Activated naive CD8-positive, alpha-beta T cell treated with anti-CD3 and anti-CD28 coated beads, Interleukin-2, amount 50 U/mL, for 24 hours (primary cell): ENCODE results near the gene ZNF70.
A peak's percentile ranks its signal among the peaks of the same experiment; 100 is the strongest.
"Not testable (repeated sequence)": the region's sequence is repeated elsewhere in the genome, so short reads cannot be mapped to it uniquely, and the experiment has no call there.

ENCODE experiments used
- ATAC-seq: fragments of 150-1000 bp; cut with Tn5 transposase; one replicate; pipeline ENCODE4 v1.10.0; 2021
- DNase-seq: peaks from one replicate; pipeline ENCODE4 v3.0.0; 2021
- H3K27ac Mint-ChIP-seq: one replicate; pipeline ENCODE4 v1.8.0; 2021; ENCODE audit warnings: mild to moderate bottlenecking, mixed read lengths
- H3K27me3 Mint-ChIP-seq: one replicate; pipeline ENCODE4 v1.8.0; 2021; ENCODE audit warnings: mixed read lengths
- H3K36me3 Mint-ChIP-seq: one replicate; pipeline ENCODE4 v1.8.0; 2021; ENCODE audit warnings: low read depth, mixed read lengths
- H3K4me1 Mint-ChIP-seq: one replicate; pipeline ENCODE4 v1.8.0; 2021; ENCODE audit warnings: mixed read lengths
- H3K4me3 Mint-ChIP-seq: one replicate; pipeline ENCODE4 v1.8.0; 2021; ENCODE audit warnings: mild to moderate bottlenecking, moderate library complexity, mixed read lengths
- H3K9me3 Mint-ChIP-seq: one replicate; pipeline ENCODE4 v1.8.0; 2021; ENCODE audit warnings: mixed read lengths

ZNF70 gene

DNA sequence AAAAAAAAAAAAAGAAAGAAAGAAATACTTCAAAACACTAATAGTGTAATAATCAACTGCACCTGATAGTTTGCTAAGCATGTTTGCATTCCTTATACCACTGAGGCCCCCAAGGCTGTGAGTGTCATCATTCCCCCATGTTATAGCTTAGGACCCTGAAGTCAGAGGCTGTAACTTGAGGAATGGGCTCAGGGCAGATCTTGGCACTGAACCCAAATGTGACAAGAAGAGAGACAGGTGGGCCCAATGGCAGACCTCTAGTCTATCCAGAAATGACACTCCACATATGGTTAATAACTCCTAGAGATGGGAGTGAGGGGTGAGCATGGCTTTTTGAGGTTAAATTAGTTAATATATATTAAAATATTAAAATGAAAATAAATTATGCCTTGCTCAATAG lies 13.2 kb downstream of the ZNF70 start:
- no peak for ATAC-seq
- H3K4me3 Mint-ChIP-seq, result no peak overlapping the region
- DNase-seq, result no peak
- H3K27me3 Mint-ChIP-seq, result no peaks in the 10 kb centered on the region
- no peaks in the 10 kb centered on the region for H3K9me3 Mint-ChIP-seq
- no peak overlapping the region for H3K27ac Mint-ChIP-seq
- no peaks in the 10 kb centered on the region for H3K36me3 Mint-ChIP-seq
- no peaks in the 10 kb centered on the region for H3K4me1 Mint-ChIP-seq

DNA sequence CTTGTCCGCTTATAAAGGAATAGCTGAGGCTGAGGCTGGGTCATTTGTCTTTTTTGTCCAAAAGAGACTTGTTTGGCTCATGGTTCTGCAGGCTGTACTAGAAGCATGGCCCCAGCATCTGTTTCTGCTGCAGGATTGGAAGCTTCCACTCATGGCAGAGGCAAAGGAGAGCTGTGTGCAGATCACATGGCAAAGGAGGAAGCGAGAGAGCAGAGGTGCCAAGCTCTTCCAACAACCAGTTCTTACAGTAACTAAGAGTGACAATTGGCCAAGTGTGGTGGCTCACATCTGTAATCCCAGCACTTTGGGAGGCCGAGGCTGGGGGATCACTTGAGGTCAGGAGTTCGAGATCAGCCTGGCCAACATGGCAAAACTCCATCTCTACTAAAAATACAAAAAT lies 22.8 kb downstream of the ZNF70 start:
- DNase-seq, ATAC-seq, H3K27ac Mint-ChIP-seq, H3K27me3 Mint-ChIP-seq, H3K9me3 Mint-ChIP-seq, H3K36me3 Mint-ChIP-seq, H3K4me3 Mint-ChIP-seq, H3K4me1 Mint-ChIP-seq: not testable (repeated sequence)

DNA sequence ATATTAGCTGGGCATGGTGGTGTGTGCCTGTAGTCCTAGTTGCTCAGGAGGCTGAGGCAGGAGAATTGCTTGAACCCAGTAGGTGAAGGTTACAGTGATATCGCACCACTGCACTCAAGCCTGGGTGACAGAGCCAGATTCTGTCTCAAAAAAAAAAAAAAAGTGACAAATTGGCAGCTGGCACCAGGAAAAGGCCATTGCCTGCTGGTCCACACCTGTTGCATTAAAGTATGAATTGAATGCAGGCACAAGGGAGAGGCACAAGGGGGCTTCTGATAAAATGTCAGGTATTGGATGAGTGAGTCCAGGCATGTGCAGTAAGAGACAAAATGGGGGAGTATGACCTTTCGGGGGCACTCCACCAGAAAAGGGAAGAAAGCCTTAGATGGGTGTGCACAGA lies 28.2 kb downstream of the ZNF70 start:
- Mint-ChIP-seq H3K27me3 (no peaks in the 10 kb centered on the region), H3K9me3 (no peaks in the 10 kb centered on the region), H3K4me1 (no peaks in the 10 kb centered on the region), H3K36me3 (no peaks in the 10 kb centered on the region), H3K27ac (no peak overlapping the region), H3K4me3 (no peak overlapping the region)
- no peak for ATAC-seq
- DNase-seq, result no peak

DNA sequence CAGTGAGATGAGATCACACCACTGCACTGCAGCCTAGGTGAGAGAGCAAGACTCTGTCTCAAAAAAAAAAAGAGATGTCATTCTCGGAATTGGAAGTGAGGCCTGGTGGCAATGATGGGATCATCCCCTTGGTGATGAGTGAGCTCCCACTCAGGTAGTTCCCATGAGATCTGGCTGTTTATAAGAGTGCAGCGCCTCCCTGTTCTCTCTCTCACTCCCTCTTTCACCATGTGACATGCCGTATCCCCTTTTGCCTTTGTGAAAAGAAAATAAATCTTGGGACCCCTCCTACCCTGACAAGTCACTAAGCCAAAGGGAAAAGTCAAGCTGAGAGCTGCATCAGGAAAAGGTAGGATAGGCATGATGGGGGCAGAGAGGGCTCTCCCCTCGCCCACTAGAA lies 28.8 kb downstream of the ZNF70 start:
- no peak overlapping the region for H3K27ac Mint-ChIP-seq
- ATAC-seq (no peak), DNase-seq (no peak)
- H3K27me3 Mint-ChIP-seq, result no peaks in the 10 kb centered on the region
- H3K9me3 Mint-ChIP-seq, result no peaks in the 10 kb centered on the region
- no peaks in the 10 kb centered on the region for H3K36me3 Mint-ChIP-seq
- H3K4me1 Mint-ChIP-seq, result peaks cover 4% of the 10 kb centered on the region
- H3K4me3 Mint-ChIP-seq, result no peak overlapping the region

DNA sequence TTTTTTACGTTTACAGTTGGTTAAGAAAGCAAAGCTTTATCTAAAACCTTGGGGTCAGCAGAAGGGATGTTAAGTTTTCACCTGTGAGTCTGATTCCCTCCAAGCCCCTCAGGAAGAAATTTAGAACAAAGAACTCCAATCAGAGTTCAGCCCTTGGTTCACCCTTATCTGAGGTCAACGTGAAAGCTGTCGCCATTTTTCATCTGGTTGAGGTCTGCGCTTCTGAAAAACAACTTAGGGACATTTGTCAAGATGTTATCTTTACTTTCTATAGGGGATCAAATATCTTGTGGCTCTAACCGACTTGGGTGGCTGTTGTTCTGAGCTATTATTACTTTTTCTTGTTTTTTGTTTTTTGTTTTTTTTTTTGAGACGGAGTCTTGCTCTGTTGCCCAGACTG lies 30.1 kb downstream of the ZNF70 start:
- no peak for DNase-seq
- H3K27me3 Mint-ChIP-seq, result no peaks in the 10 kb centered on the region
- H3K27ac Mint-ChIP-seq, result no peak overlapping the region
- H3K9me3 Mint-ChIP-seq, result no peaks in the 10 kb centered on the region
- H3K36me3 Mint-ChIP-seq, result no peaks in the 10 kb centered on the region
- peaks cover 8% of the 10 kb centered on the region for H3K4me1 Mint-ChIP-seq
- ATAC-seq, result no peak
- H3K4me3 Mint-ChIP-seq, result no peak overlapping the region

DNA sequence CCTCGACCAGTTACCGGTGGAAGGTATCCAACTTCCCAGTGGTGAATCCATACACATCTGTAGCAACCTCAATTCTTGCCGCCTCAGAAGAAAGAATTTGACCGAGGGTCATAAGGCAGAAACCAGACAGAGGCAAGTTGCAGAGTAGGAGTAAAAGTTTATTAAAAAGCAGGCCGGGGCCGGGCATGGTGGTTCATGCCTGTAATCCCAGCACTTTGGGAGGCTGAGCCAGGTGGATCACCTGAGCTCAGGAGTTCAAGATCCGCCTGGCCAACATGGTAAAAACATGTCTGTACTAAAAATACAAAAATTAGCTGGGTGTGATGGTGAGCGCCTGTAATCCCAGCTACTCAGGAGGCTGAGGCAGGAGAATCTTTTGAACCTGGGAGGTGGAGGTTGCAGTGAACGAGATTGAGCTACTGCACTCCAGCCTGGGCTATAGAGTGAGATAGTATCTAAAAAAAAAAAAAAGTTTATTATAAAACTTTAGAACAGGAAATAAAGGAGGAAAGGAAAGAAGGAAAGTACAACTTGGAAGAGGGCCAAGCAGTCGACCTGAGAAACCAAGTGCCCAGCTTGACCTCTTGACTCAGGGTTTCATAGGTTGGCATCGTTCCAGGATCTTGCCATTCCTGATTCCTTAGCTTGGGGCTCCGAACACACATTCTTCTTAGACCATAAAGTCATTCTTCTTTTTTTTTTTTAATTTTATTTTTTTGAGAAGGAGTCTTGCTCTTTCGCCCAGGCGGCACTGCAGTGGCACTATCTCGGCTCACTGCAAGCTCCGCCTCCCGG lies 32.3 kb downstream of the ZNF70 start:
- no peak overlapping the region for H3K27ac Mint-ChIP-seq
- no peaks in the 10 kb centered on the region for H3K27me3 Mint-ChIP-seq
- DNase-seq, result no peak
- H3K36me3 Mint-ChIP-seq, result peaks cover 9% of the 10 kb centered on the region
- no peak for ATAC-seq
- H3K9me3 Mint-ChIP-seq, result no peaks in the 10 kb centered on the region
- H3K4me3 Mint-ChIP-seq, result no peak overlapping the region
- peaks cover 21% of the 10 kb centered on the region for H3K4me1 Mint-ChIP-seq

DNA sequence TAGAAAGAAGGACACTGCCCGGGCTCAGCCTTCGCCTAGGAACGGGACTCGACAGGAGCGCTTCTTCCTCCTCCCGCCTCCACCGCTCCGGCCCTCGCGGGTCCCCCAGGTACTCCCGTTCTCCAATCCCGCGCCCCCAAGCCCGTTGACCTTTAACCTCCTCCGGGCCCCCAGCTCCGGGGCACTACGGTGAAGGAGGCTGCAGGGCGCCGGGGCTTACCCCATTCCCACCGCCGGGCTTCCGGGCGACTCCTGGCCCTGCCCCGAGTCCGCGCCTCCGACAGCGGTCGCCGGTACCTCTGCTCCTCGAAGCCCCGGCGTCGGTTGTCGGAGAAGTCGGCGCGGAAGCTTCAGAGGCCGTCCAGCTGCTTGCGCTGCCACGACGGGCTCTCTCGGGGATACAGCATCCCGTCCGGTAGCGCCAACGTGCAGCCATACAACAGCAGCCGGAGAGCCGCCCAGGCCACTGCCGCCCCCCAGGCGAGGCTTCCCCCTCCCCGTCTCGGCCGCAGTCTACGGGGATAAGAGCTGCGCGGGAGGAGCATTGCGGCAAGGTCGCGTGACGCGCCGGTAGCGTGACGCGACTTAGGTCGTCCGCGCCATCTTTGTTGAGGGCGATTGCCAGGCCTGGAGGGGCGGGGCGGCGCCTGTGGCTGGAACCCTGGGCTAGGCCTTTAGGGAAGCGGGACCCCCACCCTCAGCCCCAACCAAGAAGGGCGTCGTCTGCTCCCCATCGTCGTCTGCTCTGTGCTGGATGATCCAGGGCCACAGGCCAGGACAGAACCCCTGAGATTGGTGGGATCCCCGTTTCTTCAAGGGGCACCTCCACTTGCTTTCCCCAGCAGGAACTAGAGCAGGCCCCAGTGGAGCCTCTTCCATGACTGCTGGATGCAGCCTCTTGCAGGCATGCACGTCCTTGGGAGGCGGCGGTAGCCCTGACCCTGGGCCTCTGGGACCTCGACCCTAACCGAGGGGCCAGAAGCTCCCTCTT lies 33.8 kb downstream of the ZNF70 start:
- ATAC-seq, result peak; percentile 85
- Mint-ChIP-seq H3K4me3 (peak overlapping the region; percentile 71), H3K27me3 (no peaks in the 10 kb centered on the region), H3K4me1 (peaks cover 22% of the 10 kb centered on the region), H3K9me3 (no peaks in the 10 kb centered on the region), H3K36me3 (peaks cover 9% of the 10 kb centered on the region), H3K27ac (peak overlapping the region; percentile 83)
- peak; percentile 85 for DNase-seq

DNA sequence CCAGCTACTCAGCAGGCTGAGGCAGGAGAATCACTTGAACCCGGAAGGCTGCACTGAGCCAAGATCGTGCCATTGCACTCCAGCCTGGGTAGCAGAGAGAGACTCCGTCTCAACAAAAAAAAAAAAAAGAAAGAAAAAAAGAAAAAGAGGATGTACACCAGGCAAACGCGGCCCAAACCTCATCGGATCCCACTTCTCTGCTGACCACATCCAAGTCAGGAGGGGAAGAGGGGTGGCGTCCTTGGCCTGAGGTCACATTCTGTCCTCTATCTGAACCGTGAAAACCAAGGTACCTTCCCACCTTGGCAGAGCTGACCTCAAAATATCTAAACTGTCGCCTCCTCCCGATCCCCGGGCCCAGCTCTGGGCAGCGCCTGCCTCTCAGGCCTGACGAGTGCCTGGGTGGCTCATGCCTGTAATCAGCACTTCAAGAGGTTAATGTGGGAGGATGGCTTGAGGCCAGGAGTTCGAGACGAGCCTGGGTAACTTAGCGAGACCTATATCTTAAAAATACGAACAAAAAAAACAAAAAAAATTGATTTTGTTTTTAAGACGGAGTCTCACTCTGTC lies 35.0 kb downstream of the ZNF70 start:
- H3K27ac Mint-ChIP-seq, result no peak overlapping the region
- no peaks in the 10 kb centered on the region for H3K27me3 Mint-ChIP-seq
- DNase-seq (no peak), ATAC-seq (no peak)
- peaks cover 22% of the 10 kb centered on the region for H3K4me1 Mint-ChIP-seq
- H3K9me3 Mint-ChIP-seq, result no peaks in the 10 kb centered on the region
- peaks cover 12% of the 10 kb centered on the region for H3K36me3 Mint-ChIP-seq
- H3K4me3 Mint-ChIP-seq, result peak overlapping the region; percentile 71

DNA sequence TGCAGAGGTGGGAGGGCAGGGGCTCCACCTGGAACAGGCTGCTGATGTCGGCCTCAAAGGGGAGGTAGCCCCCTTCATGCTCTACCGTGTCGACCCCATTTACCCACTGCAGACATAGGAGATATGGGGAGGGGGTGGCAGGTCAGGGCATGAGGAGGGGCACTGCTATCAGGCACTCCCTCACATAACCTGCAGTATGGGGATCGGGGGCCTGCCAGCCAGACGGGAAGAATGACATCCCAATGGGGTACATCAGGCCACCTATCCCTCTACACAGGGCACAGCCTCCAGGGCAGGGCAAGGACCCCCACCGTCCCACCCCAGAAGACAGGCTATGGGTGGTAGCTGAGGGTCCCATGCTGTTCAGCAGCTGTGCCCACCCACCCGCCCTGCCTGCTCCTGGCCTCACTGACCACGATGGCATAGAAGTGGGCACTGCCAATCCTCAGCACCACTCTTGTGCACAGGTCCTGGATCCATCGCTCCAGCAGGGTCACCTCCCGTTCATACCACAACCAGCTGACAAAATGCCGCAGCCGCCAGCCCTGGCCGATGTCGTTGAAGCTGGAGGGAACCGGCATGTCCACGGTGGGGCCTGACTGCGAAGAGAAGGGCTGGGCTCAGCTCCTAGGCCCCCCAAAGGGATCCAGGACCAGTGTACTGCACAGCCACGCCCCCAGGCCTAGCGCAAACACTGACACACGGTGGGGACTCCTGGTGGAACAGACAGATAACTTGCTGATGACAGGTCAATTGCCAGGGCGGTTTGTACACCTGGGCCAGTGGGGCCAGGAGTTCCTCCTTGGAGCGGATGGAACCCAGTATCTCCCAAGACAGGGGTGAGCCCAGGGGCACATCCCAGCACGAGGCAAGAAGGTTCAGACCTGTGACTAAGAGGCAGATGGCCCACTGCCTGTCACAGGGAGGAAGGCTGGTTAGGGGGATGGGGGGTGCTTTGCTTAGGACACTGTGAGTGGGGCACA lies 36.0 kb downstream of the ZNF70 start:
- Mint-ChIP-seq H3K4me3 (peak overlapping the region; percentile 71), H3K9me3 (no peaks in the 10 kb centered on the region), H3K4me1 (peaks cover 22% of the 10 kb centered on the region), H3K27ac (no peak overlapping the region), H3K36me3 (peaks cover 21% of the 10 kb centered on the region), H3K27me3 (no peaks in the 10 kb centered on the region)
- DNase-seq, result no peak
- ATAC-seq, result no peak

DNA sequence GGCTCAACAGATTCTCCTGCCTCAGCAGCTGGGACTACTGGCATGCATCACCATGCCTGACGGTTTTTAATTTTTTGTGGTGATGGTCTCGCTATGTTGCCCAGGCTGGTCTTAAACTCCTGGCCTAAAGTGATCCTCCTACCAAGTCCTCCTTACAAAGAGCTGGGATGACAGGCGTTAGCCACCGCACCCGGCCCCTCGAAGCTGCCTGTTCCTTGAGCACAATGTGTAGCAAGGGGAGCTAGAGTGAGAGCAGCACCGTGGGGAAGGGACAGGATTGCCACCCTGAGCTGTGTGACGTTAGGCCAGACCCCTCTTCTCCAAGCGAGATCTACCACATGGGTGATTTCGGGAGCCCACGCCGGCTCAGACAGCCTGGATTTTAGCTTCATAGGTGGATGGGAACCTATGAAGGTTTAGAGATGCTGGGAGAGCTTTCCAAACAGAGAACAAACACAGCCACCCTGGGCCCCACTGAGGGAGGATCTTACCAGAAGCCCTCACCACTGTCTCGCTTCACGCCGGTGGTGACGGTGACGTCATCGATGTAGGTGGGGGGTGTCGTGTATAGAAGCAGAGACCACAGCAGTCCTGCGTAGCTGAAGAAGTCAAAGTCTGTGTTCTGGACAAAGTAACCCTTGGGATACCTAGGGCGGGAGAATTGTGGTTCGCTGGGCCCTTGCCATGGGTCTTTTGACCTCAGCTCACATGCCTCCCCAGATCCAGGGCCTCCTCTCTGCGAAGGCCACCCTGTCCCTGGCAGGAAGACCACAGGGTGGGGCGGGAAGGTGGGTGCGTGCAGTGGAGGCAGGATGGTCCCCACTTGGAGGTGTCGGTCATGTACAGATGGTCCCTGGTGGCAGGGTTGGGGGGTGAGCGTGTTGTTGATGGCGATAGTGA lies 37.0 kb downstream of the ZNF70 start:
- no peak overlapping the region for H3K4me3 Mint-ChIP-seq
- DNase-seq, result peak; percentile 34
- no peak overlapping the region for H3K27ac Mint-ChIP-seq

DNA sequence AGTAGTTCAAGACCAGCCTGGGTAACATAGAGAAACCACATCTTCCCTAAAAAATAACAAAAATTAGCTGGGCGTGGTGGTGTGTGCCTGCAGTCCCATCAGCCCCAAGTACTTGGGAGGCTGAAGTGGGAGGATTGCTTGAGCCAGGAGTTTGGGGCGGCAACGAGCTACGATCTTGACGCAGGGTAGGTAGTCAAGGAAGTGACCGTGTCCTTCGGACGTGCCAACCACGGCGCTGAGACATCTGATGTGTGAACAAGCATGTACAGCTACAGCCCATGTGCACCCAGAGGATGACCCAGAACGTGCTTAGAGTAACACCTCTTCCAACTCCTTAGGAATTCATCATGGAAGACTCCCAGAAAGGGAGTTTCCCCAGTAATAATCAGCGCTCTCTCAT lies 38.7 kb downstream of the ZNF70 start:
- Mint-ChIP-seq H3K27ac (no peak overlapping the region), H3K27me3 (no peaks in the 10 kb centered on the region), H3K4me1 (peaks cover 43% of the 10 kb centered on the region), H3K36me3 (peaks cover 45% of the 10 kb centered on the region), H3K9me3 (no peaks in the 10 kb centered on the region), H3K4me3 (no peak overlapping the region)
- no peak for DNase-seq
- no peak for ATAC-seq

More for the DNA sequence above, 37.0 kb downstream of the ZNF70 start:
- Mint-ChIP-seq H3K36me3 (peaks cover 31% of the 10 kb centered on the region), H3K4me1 (peaks cover 32% of the 10 kb centered on the region), H3K9me3 (no peaks in the 10 kb centered on the region), H3K27me3 (no peaks in the 10 kb centered on the region)
- ATAC-seq, result no peak

DNA sequence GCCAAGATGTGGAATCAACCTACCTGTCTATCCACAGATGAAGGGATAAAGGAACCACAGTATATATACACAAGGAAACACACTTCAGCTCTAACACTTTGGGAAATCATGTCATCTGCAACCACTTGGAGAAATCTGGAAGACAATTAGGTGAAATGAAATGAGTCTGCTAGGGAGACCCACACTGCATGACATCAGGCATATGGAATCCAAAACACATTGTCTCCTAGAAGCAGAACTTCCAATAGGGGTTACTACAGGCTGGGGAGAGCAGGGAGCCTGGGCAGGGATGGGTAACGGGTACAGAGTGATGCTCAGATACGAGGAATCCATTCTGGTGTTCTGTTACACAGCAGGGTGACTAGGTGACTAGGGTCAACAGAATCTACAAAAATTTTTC lies 41.8 kb downstream of the ZNF70 start:
- peak overlapping the region; percentile 36 for H3K27ac Mint-ChIP-seq
- DNase-seq (no peak), ATAC-seq (no peak)
- H3K27me3 Mint-ChIP-seq, result no peaks in the 10 kb centered on the region
- H3K9me3 Mint-ChIP-seq, result no peaks in the 10 kb centered on the region
- H3K4me3 Mint-ChIP-seq, result no peak overlapping the region
- peaks cover 57% of the 10 kb centered on the region for H3K4me1 Mint-ChIP-seq
- H3K36me3 Mint-ChIP-seq, result peaks cover 74% of the 10 kb centered on the region

DNA sequence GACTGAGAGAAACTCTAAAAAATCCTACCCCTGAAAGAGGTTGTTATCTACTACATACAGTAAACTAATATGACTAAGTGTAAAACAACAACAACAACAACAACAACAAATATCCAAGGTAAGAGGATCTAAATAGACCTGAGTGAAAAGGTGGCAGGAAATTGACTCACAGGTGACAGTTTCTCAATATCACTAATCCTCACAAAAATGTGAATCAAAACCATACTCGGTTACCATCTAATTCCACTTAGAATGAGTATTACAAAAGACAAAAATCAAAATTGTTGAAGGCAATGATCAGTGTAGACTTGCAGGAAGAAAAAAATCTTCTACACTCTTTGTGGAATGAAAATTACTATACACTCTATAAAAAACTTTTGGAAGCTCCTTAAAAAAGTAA lies 42.6 kb downstream of the ZNF70 start:
- DNase-seq, result no peak
- peak; percentile 42 for ATAC-seq
- Mint-ChIP-seq H3K9me3 (no peaks in the 10 kb centered on the region), H3K4me3 (peak overlapping the region; percentile 19), H3K4me1 (peaks cover 56% of the 10 kb centered on the region), H3K27ac (peak overlapping the region; percentile 70), H3K27me3 (no peaks in the 10 kb centered on the region), H3K36me3 (peaks cover 75% of the 10 kb centered on the region)
